ENCODE data around the gene PDE4D.

The PDE4D gene

DNA sequence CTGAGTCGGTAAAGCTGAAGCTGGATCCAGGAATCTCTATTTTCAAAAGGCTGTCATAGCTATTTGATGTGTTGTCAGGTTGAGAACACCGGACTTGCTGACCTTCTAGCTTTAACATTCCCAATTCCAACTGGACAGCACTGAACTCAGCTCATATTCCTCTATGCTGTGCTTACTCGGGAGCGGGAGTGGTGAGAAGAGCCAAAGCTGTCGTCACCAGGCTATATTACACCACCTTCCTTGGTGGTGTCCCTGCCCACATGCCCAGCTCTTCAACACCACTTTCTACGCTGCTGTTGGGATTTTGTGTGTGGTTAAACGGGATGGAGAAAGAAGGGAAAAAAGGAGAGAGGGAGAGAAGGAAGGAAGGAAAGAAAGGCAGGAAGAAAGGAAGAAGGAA lies 657.1 kb downstream of the PDE4D start (continued):
- TF ChIP-seq, protein P1, sequence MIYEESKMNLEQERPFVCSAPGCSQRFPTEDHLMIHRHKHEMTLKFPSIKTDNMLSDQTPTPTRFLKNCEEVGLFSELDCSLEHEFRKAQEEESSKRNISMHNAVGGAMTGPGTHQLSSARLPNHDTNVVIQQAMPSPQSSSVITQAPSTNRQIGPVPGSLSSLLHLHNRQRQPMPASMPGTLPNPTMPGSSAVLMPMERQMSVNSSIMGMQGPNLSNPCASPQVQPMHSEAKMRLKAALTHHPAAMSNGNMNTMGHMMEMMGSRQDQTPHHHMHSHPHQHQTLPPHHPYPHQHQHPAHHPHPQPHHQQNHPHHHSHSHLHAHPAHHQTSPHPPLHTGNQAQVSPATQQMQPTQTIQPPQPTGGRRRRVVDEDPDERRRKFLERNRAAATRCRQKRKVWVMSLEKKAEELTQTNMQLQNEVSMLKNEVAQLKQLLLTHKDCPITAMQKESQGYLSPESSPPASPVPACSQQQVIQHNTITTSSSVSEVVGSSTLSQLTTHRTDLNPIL (CRISPR knock-in tag; IDR thresholded peaks at IDR 0.05; ENCODE audit: low read depth) = no peak
- TF ChIP-seq, protein P2, sequence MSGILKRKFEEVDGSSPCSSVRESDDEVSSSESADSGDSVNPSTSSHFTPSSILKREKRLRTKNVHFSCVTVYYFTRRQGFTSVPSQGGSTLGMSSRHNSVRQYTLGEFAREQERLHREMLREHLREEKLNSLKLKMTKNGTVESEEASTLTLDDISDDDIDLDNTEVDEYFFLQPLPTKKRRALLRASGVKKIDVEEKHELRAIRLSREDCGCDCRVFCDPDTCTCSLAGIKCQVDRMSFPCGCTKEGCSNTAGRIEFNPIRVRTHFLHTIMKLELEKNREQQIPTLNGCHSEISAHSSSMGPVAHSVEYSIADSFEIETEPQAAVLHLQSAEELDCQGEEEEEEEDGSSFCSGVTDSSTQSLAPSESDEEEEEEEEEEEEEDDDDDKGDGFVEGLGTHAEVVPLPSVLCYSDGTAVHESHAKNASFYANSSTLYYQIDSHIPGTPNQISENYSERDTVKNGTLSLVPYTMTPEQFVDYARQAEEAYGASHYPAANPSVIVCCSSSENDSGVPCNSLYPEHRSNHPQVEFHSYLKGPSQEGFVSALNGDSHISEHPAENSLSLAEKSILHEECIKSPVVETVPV (CRISPR knock-in tag; IDR thresholded peaks at IDR 0.05) = no peak
- TF ChIP-seq SNAI2 (CRISPR knock-in tag; IDR thresholded peaks at IDR 0.05) = no peak

DNA sequence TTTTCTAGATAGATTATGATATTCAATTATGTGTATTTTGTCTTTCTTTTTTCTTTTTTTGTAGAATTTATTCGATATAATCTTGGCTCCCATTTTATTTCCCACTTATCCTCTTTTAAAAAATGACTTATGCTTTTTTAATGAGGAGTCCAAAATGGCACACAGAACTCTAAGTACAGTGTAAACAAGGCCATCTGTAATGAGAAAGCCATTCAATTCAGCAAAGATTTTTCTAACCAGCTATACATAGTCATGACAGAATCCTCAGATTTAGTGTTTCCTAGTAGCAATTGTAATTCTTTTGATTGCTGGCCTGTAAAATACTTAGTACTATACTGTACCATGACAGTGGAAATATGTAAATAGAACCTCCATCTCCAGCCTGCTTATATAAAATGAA lies 659.3 kb downstream of the PDE4D start:
- no peak for ATAC-seq
- TF ChIP-seq GLIS3 (CRISPR knock-in tag; IDR thresholded peaks at IDR 0.05) = no peak
- no peak for TF ChIP-seq RARB (CRISPR knock-in tag; IDR thresholded peaks at IDR 0.05)
- no peak for TF ChIP-seq TOX (CRISPR knock-in tag; IDR thresholded peaks at IDR 0.05; ENCODE audit: borderline replicate concordance)
- TF ChIP-seq, protein P3, sequence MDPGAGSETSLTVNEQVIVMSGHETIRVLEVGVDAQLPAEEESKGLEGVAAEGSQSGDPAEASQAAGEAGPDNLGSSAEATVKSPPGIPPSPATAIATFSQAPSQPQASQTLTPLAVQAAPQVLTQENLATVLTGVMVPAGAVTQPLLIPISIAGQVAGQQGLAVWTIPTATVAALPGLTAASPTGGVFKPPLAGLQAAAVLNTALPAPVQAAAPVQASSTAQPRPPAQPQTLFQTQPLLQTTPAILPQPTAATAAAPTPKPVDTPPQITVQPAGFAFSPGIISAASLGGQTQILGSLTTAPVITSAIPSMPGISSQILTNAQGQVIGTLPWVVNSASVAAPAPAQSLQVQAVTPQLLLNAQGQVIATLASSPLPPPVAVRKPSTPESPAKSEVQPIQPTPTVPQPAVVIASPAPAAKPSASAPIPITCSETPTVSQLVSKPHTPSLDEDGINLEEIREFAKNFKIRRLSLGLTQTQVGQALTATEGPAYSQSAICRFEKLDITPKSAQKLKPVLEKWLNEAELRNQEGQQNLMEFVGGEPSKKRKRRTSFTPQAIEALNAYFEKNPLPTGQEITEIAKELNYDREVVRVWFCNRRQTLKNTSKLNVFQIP (CRISPR knock-in tag; IDR thresholded peaks at IDR 0.05; ENCODE audit: borderline replicate concordance, low read depth) = no peak
- no peak for TF ChIP-seq ARNTL (CRISPR knock-in tag; IDR thresholded peaks at IDR 0.05; ENCODE audit: borderline replicate concordance, low read depth)
- TF ChIP-seq, protein P4, sequence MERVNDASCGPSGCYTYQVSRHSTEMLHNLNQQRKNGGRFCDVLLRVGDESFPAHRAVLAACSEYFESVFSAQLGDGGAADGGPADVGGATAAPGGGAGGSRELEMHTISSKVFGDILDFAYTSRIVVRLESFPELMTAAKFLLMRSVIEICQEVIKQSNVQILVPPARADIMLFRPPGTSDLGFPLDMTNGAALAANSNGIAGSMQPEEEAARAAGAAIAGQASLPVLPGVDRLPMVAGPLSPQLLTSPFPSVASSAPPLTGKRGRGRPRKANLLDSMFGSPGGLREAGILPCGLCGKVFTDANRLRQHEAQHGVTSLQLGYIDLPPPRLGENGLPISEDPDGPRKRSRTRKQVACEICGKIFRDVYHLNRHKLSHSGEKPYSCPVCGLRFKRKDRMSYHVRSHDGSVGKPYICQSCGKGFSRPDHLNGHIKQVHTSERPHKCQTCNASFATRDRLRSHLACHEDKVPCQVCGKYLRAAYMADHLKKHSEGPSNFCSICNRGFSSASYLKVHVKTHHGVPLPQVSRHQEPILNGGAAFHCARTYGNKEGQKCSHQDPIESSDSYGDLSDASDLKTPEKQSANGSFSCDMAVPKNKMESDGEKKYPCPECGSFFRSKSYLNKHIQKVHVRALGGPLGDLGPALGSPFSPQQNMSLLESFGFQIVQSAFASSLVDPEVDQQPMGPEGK (CRISPR knock-in tag; IDR thresholded peaks at IDR 0.05; ENCODE audit: borderline replicate concordance) = no peak
- TF ChIP-seq BACH2 (CRISPR knock-in tag; IDR thresholded peaks at IDR 0.05; ENCODE audit: borderline replicate concordance) = no peak
- TF ChIP-seq, protein P2 (CRISPR knock-in tag; IDR thresholded peaks at IDR 0.05) = no peak
- no peak for TF ChIP-seq PPARA (CRISPR knock-in tag; IDR thresholded peaks at IDR 0.05; ENCODE audit: borderline replicate concordance)
- no peak for TF ChIP-seq CSDC2 (CRISPR knock-in tag; IDR thresholded peaks at IDR 0.05)
- no peak for TF ChIP-seq ISL1 (CRISPR knock-in tag; IDR thresholded peaks at IDR 0.05)
- TF ChIP-seq ZC3H10 (CRISPR knock-in tag; IDR thresholded peaks at IDR 0.05) = no peak

DNA sequence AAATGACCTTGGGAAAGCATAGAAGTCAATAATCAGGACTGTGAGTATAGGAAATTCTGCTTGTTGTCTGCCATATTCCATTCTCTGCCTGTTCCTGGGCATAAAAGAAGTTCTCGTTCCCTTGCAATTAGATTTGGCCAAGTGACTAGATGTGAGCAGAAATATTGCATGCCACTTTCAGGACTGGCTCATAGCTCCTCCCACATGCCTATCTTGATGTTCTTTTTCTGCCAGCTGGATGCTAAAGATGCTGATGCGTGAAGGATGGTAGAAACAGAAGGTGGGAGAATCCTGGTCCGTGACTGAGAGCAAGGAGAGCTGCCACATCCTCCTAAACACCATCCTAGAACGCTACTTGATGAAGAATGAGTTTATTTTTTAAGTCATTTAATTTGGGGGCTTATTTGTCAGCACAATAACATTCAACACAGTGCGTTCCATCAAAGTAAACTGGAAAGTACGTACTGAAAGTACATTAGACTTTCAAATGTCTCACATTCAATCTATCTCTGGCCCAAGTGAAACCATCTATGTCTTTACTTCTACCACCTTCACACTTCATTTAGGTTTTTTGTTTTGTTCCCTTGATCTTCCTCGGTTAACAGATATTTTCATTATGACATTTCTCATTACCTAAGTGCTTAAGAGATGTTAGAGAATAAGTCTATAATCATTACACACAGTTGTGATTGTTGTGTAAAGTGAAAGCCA lies 662.1 kb downstream of the PDE4D start:
- TF ChIP-seq ZC3H10 (CRISPR knock-in tag; IDR thresholded peaks at IDR 0.05) = no peak
- TF ChIP-seq, protein P1 (CRISPR knock-in tag; IDR thresholded peaks at IDR 0.05; ENCODE audit: low read depth) = no peak
- TF ChIP-seq ZFP30 (CRISPR knock-in tag; IDR thresholded peaks at IDR 0.05) = no peak
- TF ChIP-seq SNAI2 (CRISPR knock-in tag; IDR thresholded peaks at IDR 0.05) = no peak
- no peak for TF ChIP-seq ISL1 (CRISPR knock-in tag; IDR thresholded peaks at IDR 0.05)
- no peak for TF ChIP-seq GLIS3 (CRISPR knock-in tag; IDR thresholded peaks at IDR 0.05)
- TF ChIP-seq BACH2 (CRISPR knock-in tag; IDR thresholded peaks at IDR 0.05; ENCODE audit: borderline replicate concordance) = no peak
- no peak for ATAC-seq

DNA sequence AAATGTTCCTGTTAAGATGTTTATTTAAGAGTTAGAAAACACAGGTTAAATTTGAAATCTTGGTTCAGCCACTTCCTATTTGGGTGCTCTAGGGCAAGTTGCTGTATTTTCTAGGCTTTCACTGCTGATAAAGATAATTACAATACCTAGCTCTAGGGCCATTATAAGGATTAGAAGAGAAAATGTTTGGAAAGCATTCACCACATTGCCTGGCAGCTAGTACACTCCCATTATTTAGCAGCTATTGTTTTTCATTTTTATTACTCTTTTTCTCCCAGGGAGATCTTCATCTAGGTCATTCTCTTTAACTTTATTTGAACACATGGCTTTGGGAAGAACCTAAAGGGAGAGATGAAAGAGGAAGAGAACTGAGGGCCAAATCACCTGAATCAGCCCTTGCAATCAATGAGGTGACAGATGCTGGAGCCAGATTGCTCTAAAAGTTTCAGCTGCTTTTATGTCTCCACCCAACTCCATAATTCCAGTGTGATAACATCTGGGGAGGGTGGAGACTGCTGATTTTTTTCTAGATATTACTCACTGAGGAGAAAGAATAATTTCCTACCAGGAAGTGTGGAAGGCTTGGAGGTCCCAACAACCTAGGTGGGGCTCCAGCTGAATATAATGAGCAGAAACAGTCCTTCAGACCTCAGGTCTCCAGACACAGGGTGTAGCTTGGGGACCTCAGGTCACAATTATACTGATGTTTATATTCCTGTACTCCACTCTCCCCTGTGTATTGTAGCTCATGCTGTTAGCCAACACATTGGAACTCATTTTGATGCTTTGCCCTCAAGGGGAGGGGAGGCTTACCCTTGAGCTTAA lies 670.6 kb downstream of the PDE4D start:
- TF ChIP-seq SNAI2 (CRISPR knock-in tag; IDR thresholded peaks at IDR 0.05) = no peak
- no peak for TF ChIP-seq TOX (CRISPR knock-in tag; IDR thresholded peaks at IDR 0.05; ENCODE audit: borderline replicate concordance)
- TF ChIP-seq PPARA (CRISPR knock-in tag; IDR thresholded peaks at IDR 0.05; ENCODE audit: borderline replicate concordance) = no peak
- TF ChIP-seq TCF4 (CRISPR knock-in tag; IDR thresholded peaks at IDR 0.05; ENCODE audit: borderline replicate concordance) = no peak
- no peak for TF ChIP-seq ZFP3 (CRISPR knock-in tag; IDR thresholded peaks at IDR 0.05)
- no peak for ATAC-seq

Data from SK-N-SH treated with all-trans-retinoic acid at 6 μM for 48 hours (cell line).